ENCODE results near the gene IER5L.
A peak's percentile ranks its signal among the peaks of the same experiment; 100 is the strongest.

IER5L gene

GRCh38 chr9:129177791-129178567 lies at the start of gene IER5L:
Gene IER5L, minus strand, starts transcription at chr9:129178261. Its CDS starts 209 bp downstream, at chr9:129178052.
- peak; percentile 85 to 87 (median 87) for DNase-seq (ENCODE audit: low read depth in 3 of 3)

- DNase-seq (ENCODE audit: low read depth in 3 of 3) = no peak
These were observed 49.8 kb upstream of the IER5L start for GRCh38 chr9:129227843-129228189.

GRCh38 chr9:129225815-129226214 lies 47.8 kb upstream of the IER5L start:
- no peak for DNase-seq (ENCODE audit: low read depth in 3 of 3)

GRCh38 chr9:129225490-129225778 lies 47.4 kb upstream of the IER5L start:
- DNase-seq (ENCODE audit: low read depth in 3 of 3) = no peak

DNA sequence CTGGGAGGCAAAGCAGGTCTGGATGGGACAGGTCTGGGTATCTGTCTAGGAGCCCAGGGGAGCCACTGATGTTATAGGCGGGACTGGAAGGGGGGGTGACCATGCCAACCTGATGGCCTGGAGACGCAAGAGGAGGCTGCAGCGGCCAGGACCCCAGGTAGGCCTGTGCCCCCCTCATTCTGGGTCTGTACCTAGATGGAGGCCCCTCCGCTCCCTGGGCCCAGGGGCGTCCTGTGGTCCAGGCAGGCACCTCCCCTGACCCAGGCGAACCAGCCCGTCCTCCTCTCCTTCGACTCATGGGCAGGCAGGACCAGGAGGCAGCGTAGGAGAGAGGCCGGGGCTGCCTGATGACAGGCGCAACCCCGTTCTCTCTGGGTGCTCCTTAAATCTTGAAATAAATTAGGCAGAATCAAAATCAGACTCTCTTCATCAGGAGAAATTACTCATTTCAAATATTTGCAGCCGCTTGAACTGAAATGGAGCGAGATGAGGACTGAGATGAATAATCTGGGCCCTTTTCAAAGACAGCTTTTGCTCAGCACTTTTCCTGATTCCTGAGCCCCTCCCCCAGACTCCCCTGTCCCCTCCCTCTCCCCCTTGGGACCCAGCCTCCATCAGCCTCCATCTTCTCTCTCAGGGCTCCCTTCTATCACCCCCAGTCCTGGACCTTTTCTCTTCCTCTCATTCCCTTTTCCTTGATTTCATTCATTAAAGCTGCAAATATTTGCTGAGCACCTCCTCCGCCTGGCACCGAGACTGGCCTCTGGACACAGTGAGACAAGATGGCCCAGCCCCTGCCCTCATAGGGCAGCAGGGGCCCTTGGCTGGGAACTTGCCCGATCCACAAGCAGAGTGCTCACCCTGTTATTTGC lies 46.8 kb upstream of the IER5L start:
- DNase-seq (ENCODE audit: low read depth in 3 of 3) = no peak

- no peak for DNase-seq (ENCODE audit: low read depth in 3 of 3)
These were observed 45.6 kb upstream of the IER5L start for GRCh38 chr9:129223551-129224208.

GRCh38 chr9:129222819-129223218 lies 44.8 kb upstream of the IER5L start:
- no peak for DNase-seq (ENCODE audit: low read depth in 3 of 3)

DNA sequence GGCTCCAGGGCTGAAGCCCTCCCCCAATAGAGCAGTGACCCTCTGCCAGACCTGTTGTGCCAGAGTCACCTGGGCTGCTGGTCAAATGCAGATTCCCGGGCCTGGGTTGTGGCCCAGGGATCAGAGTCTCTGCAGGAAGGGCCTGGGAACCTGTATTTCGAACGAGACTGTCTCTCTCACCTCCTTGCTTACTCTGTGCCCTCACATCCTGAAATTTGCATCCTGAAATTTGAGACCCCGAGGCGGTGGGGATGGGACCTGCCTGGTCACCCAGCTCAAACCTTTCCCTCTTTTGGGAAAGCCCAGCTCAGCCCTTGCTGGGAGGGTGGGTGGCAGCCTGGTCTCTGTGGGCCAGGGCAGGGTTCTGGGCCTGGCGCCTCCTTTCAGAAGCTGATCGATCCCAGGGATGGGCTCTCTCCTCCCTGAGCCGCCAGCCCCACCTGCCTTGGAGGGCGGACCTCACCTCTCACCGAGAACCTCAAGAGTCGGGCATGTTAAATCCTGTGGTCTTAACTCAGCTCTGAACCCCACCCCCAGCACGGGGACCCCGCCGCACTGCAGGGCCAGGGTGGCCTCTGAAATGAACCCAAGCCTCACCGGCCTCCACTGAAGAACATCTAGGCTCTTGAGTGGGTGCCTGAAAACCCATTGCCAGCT lies 44.0 kb upstream of the IER5L start:
- DNase-seq (ENCODE audit: low read depth in 3 of 3) = no peak

GRCh38 chr9:129221233-129221632 lies 43.2 kb upstream of the IER5L start:
- DNase-seq (ENCODE audit: low read depth in 3 of 3) = no peak

DNA sequence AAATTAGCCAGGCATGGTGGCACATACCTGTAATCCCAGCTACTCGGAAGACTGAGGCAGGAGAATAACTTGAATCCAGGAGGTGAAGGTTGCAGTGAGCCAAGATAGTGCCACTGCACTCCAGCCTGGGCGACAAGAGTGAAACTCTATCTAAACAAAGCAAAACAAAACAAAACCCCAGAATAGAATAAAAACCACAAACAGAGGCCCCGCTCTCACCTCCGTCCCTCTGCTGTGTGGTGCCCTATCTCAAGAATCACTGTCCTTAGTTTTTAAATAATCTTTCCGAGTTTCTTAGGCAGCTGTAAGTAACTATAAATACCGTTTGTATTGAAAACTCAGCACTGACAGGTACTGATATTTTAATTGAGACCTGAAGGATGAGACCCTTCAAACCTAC lies 42.7 kb upstream of the IER5L start:
- no peak for DNase-seq (ENCODE audit: low read depth in 3 of 3)

- no peak for DNase-seq (ENCODE audit: low read depth in 3 of 3)
These were observed 40.9 kb upstream of the IER5L start for GRCh38 chr9:129218918-129219317.

DNA sequence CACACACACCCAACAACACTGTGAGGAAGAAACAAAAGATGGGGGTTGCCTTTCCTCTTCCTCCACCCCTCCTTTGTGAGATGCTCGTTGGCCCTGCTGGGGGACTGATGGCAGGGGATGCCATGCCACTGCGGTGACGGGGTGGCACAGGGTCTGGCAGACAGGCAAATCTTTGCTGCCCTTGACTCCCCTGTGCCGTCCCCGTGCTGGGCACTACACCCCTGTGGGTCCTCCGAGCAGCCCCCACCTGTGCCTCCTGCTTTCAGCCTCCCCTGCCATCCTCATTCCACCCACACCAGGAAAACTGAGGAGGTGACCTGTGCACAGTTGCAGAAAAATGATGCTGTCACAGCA lies 40.2 kb upstream of the IER5L start:
- DNase-seq (ENCODE audit: low read depth in 3 of 3) = no peak

DNA sequence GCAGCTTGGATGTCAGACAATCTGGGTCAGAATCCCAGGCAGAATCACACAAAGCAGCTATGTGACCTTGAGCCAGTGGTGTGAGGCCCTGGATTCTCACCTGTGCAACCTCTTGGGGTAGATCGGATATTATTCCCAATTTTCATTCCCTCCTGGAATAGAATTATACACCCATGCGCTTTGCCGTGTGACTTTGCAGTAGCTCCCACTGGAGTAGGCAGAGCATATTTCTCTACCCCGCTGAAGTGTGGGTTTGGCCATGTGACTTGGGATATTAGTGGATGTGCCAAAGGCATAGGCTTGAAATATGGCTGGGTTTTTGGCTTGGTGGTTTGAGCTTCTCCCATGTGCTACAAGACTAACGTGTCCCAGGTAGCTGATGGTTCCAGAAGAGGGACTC lies 35.5 kb upstream of the IER5L start:
- no peak for DNase-seq (ENCODE audit: low read depth in 3 of 3)

GRCh38 chr9:129211686-129212085 lies 33.6 kb upstream of the IER5L start:
- DNase-seq (ENCODE audit: low read depth in 3 of 3) = no peak

DNA sequence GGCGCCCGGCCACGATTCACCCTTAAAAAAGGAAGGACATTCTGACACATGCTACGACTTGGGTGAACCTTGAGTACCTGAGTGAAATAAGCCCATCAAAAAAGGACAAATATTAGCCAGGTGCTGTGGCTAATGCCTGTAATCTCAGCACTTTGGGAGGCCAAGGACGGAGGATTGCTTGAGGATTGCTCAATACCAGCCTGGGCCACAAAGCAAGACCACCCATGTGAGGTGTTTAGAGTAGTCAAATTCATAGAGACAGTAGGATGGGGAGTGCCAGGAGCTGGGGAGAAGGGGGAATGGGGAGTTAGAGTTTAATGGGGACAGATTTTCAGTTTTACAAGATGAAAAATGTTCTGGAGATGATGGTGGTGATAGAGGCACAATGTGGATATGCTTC lies 32.1 kb upstream of the IER5L start:
- no peak for DNase-seq (ENCODE audit: low read depth in 3 of 3)

- no peak for DNase-seq (ENCODE audit: low read depth in 3 of 3)
These were observed 31.5 kb upstream of the IER5L start for GRCh38 chr9:129209580-129209979.

- no peak for DNase-seq (ENCODE audit: low read depth in 3 of 3)
These were observed 31.0 kb upstream of the IER5L start for GRCh38 chr9:129209109-129209508.

GRCh38 chr9:129208207-129209032 lies 30.4 kb upstream of the IER5L start:
- DNase-seq (ENCODE audit: low read depth in 3 of 3) = peak in 2 of 3 donors; percentile 38 to 60

DNA sequence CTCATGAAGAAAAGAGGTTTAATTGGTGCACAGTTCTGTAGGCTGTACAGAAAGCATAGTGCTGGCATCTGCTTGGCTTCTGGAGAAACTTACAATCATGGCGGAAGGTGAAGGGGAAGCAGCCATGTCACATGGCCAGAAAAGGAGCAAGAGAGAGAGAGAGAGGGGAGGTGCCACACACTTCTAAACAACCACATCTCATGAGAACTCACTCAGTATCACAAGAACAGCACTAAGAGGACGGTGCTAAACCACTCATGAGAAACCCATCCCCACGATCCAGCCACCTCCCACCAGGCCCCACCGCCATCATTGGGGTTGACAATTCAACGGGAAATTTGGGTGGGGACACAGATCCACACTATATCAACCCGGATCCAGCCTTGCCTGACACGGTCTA lies 28.8 kb upstream of the IER5L start:
- no peak for DNase-seq (ENCODE audit: low read depth in 3 of 3)

DNA sequence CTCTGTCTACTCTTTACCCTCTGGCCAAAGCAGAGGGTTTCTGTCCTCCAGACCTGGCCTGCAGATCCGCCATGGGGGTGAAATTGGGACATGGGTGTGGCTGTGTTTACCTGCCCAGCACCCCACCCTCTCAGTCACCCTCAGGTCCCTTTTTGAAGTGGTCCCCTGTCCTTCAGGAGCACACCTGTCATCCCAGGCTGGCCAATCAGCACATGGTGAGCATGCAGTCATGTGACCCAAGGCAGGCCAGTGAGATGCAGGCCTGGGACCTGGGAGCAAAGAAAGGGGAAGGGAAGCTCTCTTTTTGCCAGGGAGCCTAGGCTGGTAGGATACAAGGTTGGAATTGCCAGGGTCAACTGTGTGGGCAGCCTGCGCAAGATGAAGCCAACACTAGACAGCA lies 28.3 kb upstream of the IER5L start:
- no peak for DNase-seq (ENCODE audit: low read depth in 3 of 3)

GRCh38 chr9:129204840-129205239 lies 26.8 kb upstream of the IER5L start:
- no peak for DNase-seq (ENCODE audit: low read depth in 3 of 3)

DNA sequence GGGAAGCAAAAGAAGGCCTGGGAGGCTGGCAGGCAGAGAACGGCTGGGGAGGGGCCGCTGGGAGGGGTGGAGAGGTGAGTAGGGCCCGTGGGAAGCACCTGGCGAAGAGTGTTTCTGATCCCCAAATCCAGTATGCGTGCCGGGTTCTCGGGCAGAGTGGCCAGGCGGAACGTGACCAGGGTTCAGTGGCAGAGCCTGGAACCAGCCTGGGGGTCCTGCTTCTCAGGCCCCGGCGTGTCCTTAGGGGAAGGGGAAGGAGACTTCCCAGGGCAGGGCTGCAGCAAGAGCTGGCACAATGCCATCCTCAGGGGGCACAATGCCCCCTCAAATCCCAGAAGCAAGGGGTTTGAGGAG lies 25.5 kb upstream of the IER5L start:
- no peak for DNase-seq (ENCODE audit: low read depth in 3 of 3)

Measured in stimulated activated CD4-positive, alpha-beta T cell treated with anti-CD3 and anti-CD28 coated beads, TNF-alpha, amount 100 ng/mL, for 48 hours (primary cell).